ENCODE results near the gene ITGB7.

ITGB7 gene

DNA sequence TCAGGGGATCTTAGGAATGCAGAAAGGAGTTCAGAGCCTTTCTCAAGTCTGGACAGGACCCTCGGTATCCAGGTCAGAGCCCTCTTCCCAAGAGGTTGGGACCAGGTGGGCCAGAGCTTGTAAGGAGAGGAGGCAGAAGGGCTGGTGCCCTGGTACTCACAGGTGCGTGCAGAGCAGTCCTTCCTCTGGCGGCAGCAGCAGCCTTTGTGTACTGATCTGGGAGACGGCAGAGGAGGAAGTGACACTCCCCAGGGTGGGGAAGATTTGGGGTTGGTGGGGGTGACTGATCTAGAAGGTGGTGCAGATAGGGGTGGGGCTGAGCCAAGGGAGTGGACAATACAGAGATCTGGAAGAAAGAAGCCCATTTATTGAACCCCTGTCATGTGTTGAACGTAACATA, at the start of gene ITGB7:
ITGB7 (minus strand) TSS at position 210 of the 400 bp plus-strand sequence. CDS start 6,808 bp downstream, outside the sequence.
- no peak within 1 kb of the TSS for H3K27ac ChIP-seq (ENCODE audit: low read depth, low read length)
- H3K4me3 ChIP-seq (ENCODE audit: low read depth in 1 of 2, low read length in 2 of 2) = peak within 1 kb of the TSS; percentile 64 to 65
- peak within 1 kb of the TSS; percentile 7 to 55 for H3K9ac ChIP-seq (ENCODE audit: low read depth in 1 of 2, low read length in 2 of 2)
- H3K36me3 ChIP-seq (ENCODE audit: control insufficient read depth in 1 of 2, insufficient read depth in 2 of 2, low read length in 2 of 2) = no peaks in the 10 kb centered on the region
- H3K9me3 ChIP-seq (ENCODE audit: control insufficient read depth in 1 of 2, low read length in 2 of 2) = no peaks in the 10 kb centered on the region
- H3K4me1 ChIP-seq (ENCODE audit: control insufficient read depth in 1 of 2, insufficient read depth in 2 of 2, low read length in 2 of 2) = peaks cover 32 to 35% of the 10 kb centered on the region in 2 donors
- H3K27me3 ChIP-seq (ENCODE audit: control insufficient read depth in 1 of 2, insufficient read depth in 2 of 2, low read length in 2 of 2) = no peaks in the 10 kb centered on the region

- H3K4me3 ChIP-seq (ENCODE audit: low read depth in 1 of 2, low read length in 2 of 2) = no peak overlapping the region
- H3K9ac ChIP-seq (ENCODE audit: low read depth in 1 of 2, low read length in 2 of 2) = no peak overlapping the region
- H3K27ac ChIP-seq (ENCODE audit: low read depth, low read length) = no peak overlapping the region
- peaks cover 18% of the 10 kb centered on the region in 2 donors for H3K4me1 ChIP-seq (ENCODE audit: control insufficient read depth in 1 of 2, insufficient read depth in 2 of 2, low read length in 2 of 2)
- no peaks in the 10 kb centered on the region for H3K9me3 ChIP-seq (ENCODE audit: control insufficient read depth in 1 of 2, low read length in 2 of 2)
- no peaks in the 10 kb centered on the region for H3K27me3 ChIP-seq (ENCODE audit: control insufficient read depth in 1 of 2, insufficient read depth in 2 of 2, low read length in 2 of 2)
- H3K36me3 ChIP-seq (ENCODE audit: control insufficient read depth in 1 of 2, insufficient read depth in 2 of 2, low read length in 2 of 2) = peaks cover 10 to 16% of the 10 kb centered on the region in 2 donors
Measured at GRCh38 chr12:53255996-53256395, 48.9 kb upstream of the ITGB7 start.

DNA sequence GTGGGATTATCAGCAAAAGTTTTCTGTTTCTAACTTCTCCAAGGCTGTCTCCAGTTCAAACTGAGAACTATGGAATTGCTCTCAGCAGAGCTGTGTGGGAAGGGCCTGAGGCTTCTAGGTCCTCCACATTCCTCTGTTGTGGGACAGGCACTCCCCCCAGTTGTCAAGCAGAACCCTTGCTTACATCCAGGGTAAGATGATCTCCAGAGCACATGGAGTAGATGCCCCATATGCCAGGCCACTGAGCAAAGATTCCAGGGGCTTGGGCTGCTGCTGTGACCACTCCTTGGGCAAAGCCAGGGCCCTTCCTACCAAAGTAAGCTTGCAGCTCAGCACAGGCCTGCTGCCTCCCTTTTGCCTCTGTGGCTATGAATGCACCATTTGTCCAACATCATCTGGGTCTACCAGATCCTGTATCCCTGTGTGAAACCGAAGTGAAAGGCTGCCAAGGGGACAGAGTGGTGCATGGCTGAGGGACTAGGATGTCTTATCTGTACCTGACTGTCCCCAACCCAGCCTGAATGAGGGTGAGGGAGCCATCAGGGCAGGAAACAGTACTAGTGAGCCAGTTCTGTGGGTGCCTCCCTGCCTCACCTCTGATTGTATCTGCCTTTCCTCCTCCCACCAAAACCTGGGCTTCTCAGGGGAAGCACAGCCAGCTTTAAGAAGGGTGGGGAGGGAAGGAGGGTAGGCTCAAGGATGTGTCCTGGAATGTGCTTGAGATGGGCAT, 47.9 kb upstream of the ITGB7 start:
- H3K36me3 ChIP-seq (ENCODE audit: control insufficient read depth in 1 of 2, insufficient read depth in 2 of 2, low read length in 2 of 2) = peaks cover 10 to 16% of the 10 kb centered on the region in 2 donors
- H3K9ac ChIP-seq (ENCODE audit: low read depth in 1 of 2, low read length in 2 of 2) = no peak overlapping the region
- H3K9me3 ChIP-seq (ENCODE audit: control insufficient read depth in 1 of 2, low read length in 2 of 2) = no peaks in the 10 kb centered on the region
- H3K4me1 ChIP-seq (ENCODE audit: control insufficient read depth in 1 of 2, insufficient read depth in 2 of 2, low read length in 2 of 2) = peaks cover 19% of the 10 kb centered on the region in 2 donors
- no peaks in the 10 kb centered on the region for H3K27me3 ChIP-seq (ENCODE audit: control insufficient read depth in 1 of 2, insufficient read depth in 2 of 2, low read length in 2 of 2)
- H3K27ac ChIP-seq (ENCODE audit: low read depth, low read length) = no peak overlapping the region
- no peak overlapping the region for H3K4me3 ChIP-seq (ENCODE audit: low read depth in 1 of 2, low read length in 2 of 2)

- peaks cover 10 to 16% of the 10 kb centered on the region in 2 donors for H3K36me3 ChIP-seq (ENCODE audit: control insufficient read depth in 1 of 2, insufficient read depth in 2 of 2, low read length in 2 of 2)
- H3K27ac ChIP-seq (ENCODE audit: low read depth, low read length) = no peak overlapping the region
- no peaks in the 10 kb centered on the region for H3K9me3 ChIP-seq (ENCODE audit: control insufficient read depth in 1 of 2, low read length in 2 of 2)
- peaks cover 19% of the 10 kb centered on the region in 2 donors for H3K4me1 ChIP-seq (ENCODE audit: control insufficient read depth in 1 of 2, insufficient read depth in 2 of 2, low read length in 2 of 2)
- peak overlapping the region in 1 of 2 donors; percentile 96 for H3K9ac ChIP-seq (ENCODE audit: low read depth in 1 of 2, low read length in 2 of 2)
- H3K4me3 ChIP-seq (ENCODE audit: low read depth in 1 of 2, low read length in 2 of 2) = peak overlapping the region; percentile 74 to 82
- H3K27me3 ChIP-seq (ENCODE audit: control insufficient read depth in 1 of 2, insufficient read depth in 2 of 2, low read length in 2 of 2) = no peaks in the 10 kb centered on the region
Measured at GRCh38 chr12:53253298-53253697, 46.2 kb upstream of the ITGB7 start.

GRCh38 chr12:53252349-53252916, 45.4 kb upstream of the ITGB7 start:
- Histone ChIP-seq H3K27me3 (ENCODE audit: control insufficient read depth in 1 of 2, insufficient read depth in 2 of 2, low read length in 2 of 2) (no peaks in the 10 kb centered on the region), H3K4me1 (ENCODE audit: control insufficient read depth in 1 of 2, insufficient read depth in 2 of 2, low read length in 2 of 2) (peaks cover 19% of the 10 kb centered on the region in 2 donors), H3K9me3 (ENCODE audit: control insufficient read depth in 1 of 2, low read length in 2 of 2) (no peaks in the 10 kb centered on the region), H3K4me3 (ENCODE audit: low read depth in 1 of 2, low read length in 2 of 2) (peak overlapping the region; percentile 74 to 82), H3K9ac (ENCODE audit: low read depth in 1 of 2, low read length in 2 of 2) (peak overlapping the region; percentile 87 to 96), H3K36me3 (ENCODE audit: control insufficient read depth in 1 of 2, insufficient read depth in 2 of 2, low read length in 2 of 2) (peaks cover 10 to 16% of the 10 kb centered on the region in 2 donors), H3K27ac (ENCODE audit: low read depth, low read length) (peak overlapping the region; percentile 77)

DNA sequence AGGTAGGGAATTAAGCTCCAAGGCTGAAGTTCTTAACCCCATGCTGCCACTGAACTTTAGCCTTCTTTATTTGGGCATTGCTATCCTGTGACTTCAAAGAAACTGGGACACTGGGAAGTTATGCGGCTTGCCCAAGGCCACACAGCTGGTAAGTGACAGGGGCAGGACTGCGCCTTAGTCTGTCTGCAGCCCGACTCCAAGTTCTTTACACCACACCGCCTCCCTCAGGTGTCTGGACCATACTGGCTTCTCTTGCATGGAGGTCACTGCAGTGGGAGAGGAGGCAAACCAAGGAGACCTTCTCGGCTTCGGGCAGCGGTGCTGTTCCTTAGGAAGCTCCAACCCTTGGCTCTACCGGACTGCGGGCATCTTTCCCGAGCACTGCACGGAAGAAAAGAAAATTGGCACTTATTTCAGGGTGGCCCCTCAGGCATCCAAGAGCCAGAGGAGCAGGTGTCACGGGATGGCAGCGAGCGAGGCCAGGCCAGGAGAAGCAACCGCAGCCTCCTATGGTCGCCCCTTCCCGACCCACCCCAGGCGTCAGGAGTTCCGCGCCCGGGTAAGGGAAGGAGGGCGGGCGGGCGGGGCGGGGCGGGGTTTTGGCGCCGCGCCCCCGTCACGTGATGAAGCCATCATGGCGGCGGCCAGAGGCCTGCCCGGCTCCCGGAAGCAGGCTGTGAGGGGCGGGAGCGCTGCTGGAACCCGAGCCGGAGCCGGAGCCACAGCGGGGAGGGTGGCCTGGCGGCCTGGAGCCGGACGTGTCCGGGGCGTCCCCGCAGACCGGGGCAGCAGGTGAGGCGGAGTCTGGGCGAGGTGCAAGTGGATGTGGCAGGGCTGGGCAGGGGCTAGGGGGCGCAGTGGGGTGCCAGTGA, 44.7 kb upstream of the ITGB7 start:
- no peaks in the 10 kb centered on the region for H3K9me3 ChIP-seq (ENCODE audit: control insufficient read depth in 1 of 2, low read length in 2 of 2)
- H3K27me3 ChIP-seq (ENCODE audit: control insufficient read depth in 1 of 2, insufficient read depth in 2 of 2, low read length in 2 of 2) = no peaks in the 10 kb centered on the region
- H3K27ac ChIP-seq (ENCODE audit: low read depth, low read length) = peak overlapping the region; percentile 77
- peaks cover 19% of the 10 kb centered on the region in 2 donors for H3K4me1 ChIP-seq (ENCODE audit: control insufficient read depth in 1 of 2, insufficient read depth in 2 of 2, low read length in 2 of 2)
- peaks cover 10 to 16% of the 10 kb centered on the region in 2 donors for H3K36me3 ChIP-seq (ENCODE audit: control insufficient read depth in 1 of 2, insufficient read depth in 2 of 2, low read length in 2 of 2)
- peak overlapping the region; percentile 87 to 96 for H3K9ac ChIP-seq (ENCODE audit: low read depth in 1 of 2, low read length in 2 of 2)
- peak overlapping the region; percentile 74 to 82 for H3K4me3 ChIP-seq (ENCODE audit: low read depth in 1 of 2, low read length in 2 of 2)

DNA sequence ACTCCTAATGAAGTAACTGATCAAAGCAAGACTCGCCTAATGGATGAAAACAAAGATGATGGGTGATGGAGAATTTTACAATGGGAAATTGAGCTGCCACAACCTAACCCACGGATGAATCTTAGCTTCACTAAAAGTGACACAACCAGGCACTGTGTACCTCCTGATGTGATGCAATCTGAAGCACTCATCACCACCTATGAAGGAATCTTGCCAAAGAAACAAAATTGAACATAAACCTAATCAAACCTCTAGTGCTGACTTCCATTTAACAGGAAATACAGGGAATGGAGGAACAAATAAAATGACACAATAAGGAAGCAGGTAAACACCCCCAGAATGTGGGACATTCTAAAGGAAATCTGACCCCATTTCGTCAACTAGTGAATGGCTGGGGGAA, 38.2 kb upstream of the ITGB7 start:
- H3K9me3 ChIP-seq (ENCODE audit: control insufficient read depth in 1 of 2, low read length in 2 of 2) = no peaks in the 10 kb centered on the region
- no peaks in the 10 kb centered on the region for H3K4me1 ChIP-seq (ENCODE audit: control insufficient read depth in 1 of 2, insufficient read depth in 2 of 2, low read length in 2 of 2)
- no peaks in the 10 kb centered on the region for H3K36me3 ChIP-seq (ENCODE audit: control insufficient read depth in 1 of 2, insufficient read depth in 2 of 2, low read length in 2 of 2)
- H3K9ac ChIP-seq (ENCODE audit: low read depth in 1 of 2, low read length in 2 of 2) = no peak overlapping the region
- peaks cover 0 to 9% of the 10 kb centered on the region in 2 donors for H3K27me3 ChIP-seq (ENCODE audit: control insufficient read depth in 1 of 2, insufficient read depth in 2 of 2, low read length in 2 of 2)
- H3K27ac ChIP-seq (ENCODE audit: low read depth, low read length) = no peak overlapping the region
- no peak overlapping the region for H3K4me3 ChIP-seq (ENCODE audit: low read depth in 1 of 2, low read length in 2 of 2)

DNA sequence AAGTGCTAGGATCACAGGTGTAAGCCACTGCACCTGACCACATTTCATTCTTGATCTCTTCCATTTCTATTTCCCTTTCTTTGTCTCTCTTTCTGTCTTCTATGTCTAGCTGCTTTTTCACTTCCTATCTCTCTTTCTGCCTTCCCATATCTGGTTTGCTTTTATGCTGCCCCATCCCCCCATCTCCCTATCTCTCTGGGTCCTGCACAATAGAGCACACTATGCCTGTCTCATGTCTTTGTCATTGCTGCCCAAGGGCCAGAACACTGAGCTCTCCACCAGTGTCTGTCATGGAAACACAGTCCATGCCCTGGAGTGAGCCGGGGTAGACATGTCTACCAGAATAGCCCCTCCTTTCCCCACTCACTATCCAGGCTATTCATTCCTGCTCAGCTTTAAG, 37.3 kb upstream of the ITGB7 start:
- Histone ChIP-seq H3K27ac (ENCODE audit: low read depth, low read length) (no peak overlapping the region), H3K9ac (ENCODE audit: low read depth in 1 of 2, low read length in 2 of 2) (no peak overlapping the region), H3K4me3 (ENCODE audit: low read depth in 1 of 2, low read length in 2 of 2) (no peak overlapping the region), H3K4me1 (ENCODE audit: control insufficient read depth in 1 of 2, insufficient read depth in 2 of 2, low read length in 2 of 2) (no peaks in the 10 kb centered on the region), H3K36me3 (ENCODE audit: control insufficient read depth in 1 of 2, insufficient read depth in 2 of 2, low read length in 2 of 2) (no peaks in the 10 kb centered on the region), H3K9me3 (ENCODE audit: control insufficient read depth in 1 of 2, low read length in 2 of 2) (no peaks in the 10 kb centered on the region), H3K27me3 (ENCODE audit: control insufficient read depth in 1 of 2, insufficient read depth in 2 of 2, low read length in 2 of 2) (peaks cover 0 to 9% of the 10 kb centered on the region in 2 donors)

DNA sequence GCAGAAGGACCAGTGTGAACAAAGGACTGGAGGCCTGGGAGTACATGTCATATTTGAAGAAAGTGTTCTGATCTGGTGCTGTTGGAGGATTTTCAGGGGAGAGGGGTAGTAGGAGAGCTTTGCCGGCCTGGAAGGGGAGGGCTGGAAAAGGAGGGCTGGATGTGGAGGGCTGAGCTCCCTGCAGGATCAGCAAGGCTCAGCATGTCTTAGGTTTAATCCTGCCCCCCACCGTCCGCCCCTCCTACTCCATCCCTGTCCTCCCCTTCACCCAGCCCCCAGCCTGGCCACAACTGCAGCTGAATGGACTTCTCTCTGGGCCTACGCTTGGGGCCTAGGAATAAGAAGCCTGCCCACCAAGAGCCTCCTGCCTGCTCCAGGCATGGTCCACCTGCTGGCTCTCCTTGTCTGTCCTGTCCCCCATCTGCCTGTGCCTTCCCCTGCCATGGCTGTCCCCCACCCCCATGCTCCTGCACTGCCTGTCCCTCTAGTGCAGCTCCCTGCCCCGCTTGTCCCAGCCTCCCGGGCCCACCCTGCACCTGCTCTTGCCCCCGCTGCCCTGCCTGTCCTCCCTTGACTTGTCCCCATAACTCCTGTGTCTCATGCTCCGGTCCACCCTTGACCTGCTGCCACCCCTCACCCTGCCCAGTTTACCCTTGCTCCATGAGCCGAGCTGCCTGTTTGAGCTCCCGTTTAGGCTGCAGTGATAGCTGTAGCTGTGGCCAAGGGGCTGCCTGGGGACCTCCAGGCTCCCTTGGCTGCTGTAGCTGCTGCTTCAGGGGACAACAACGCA, 34.8 kb upstream of the ITGB7 start:
- H3K9me3 ChIP-seq (ENCODE audit: control insufficient read depth in 1 of 2, low read length in 2 of 2) = no peaks in the 10 kb centered on the region
- H3K9ac ChIP-seq (ENCODE audit: low read depth in 1 of 2, low read length in 2 of 2) = no peak overlapping the region
- peaks cover 4 to 9% of the 10 kb centered on the region in 2 donors for H3K27me3 ChIP-seq (ENCODE audit: control insufficient read depth in 1 of 2, insufficient read depth in 2 of 2, low read length in 2 of 2)
- no peak overlapping the region for H3K27ac ChIP-seq (ENCODE audit: low read depth, low read length)
- no peak overlapping the region for H3K4me3 ChIP-seq (ENCODE audit: low read depth in 1 of 2, low read length in 2 of 2)
- H3K36me3 ChIP-seq (ENCODE audit: control insufficient read depth in 1 of 2, insufficient read depth in 2 of 2, low read length in 2 of 2) = no peaks in the 10 kb centered on the region
- no peaks in the 10 kb centered on the region for H3K4me1 ChIP-seq (ENCODE audit: control insufficient read depth in 1 of 2, insufficient read depth in 2 of 2, low read length in 2 of 2)
